PFSK-1 (cell line): ENCODE data around the gene SH2D4B.

Experiments
- FOXP2 ChIP-seq: optimal IDR thresholded peaks from 2 replicates; pipeline ENCODE3; 2011; ENCODE audit warnings: borderline replicate concordance, control low read depth, inconsistent platforms; ENCODE audit not compliant: insufficient read depth; ENCODE audit errors: extremely low read length, extremely low read depth
- POLR2AphosphoS5 ChIP-seq: IDR thresholded peaks from 2 replicates; pipeline ENCODE4 v1.6.1; 2012; ENCODE audit warnings: low read depth, mild to moderate bottlenecking, control low read depth, low read length, moderate library complexity
- REST ChIP-seq, 2 experiments: IDR thresholded peaks; 2 replicates each; pipeline versions ENCODE4 v1.6.1 to v1.8.0; 2011 to 2012; ENCODE audit warnings: low read depth in 2 of 2, low read length in 2 of 2, control low read depth in 1 of 2, inconsistent platforms in 1 of 2, mild to moderate bottlenecking in 1 of 2, moderate library complexity in 1 of 2; ENCODE audit not compliant: insufficient read depth in 1 of 2
- SIN3A ChIP-seq: IDR thresholded peaks from 2 replicates; pipeline ENCODE4 v1.6.1; 2012; ENCODE audit warnings: mild to moderate bottlenecking, low read length, moderate library complexity, borderline replicate concordance; ENCODE audit not compliant: insufficient read depth
- TAF1 ChIP-seq: IDR thresholded peaks from 2 replicates; pipeline ENCODE4 v1.6.1; 2012; ENCODE audit warnings: low read length, control low read depth, borderline replicate concordance; ENCODE audit not compliant: insufficient read depth

Gene SH2D4B

GRCh38 chr10:80691441-80691840 is 153.7 kb downstream of the SH2D4B start:
- no peak for TF ChIP-seq REST (IDR thresholded peaks at IDR 0.05; ENCODE audit: insufficient read depth in 1 of 2, low read depth in 2 of 2, low read length in 2 of 2)
- no peak for TF ChIP-seq POLR2AphosphoS5
- TF ChIP-seq SIN3A = no peak
- no peak for TF ChIP-seq TAF1
- TF ChIP-seq FOXP2 = no peak

- TF ChIP-seq POLR2AphosphoS5 (no peak), TAF1 (no peak), SIN3A (no peak), REST (IDR thresholded peaks at IDR 0.05; ENCODE audit: insufficient read depth in 1 of 2, low read depth in 2 of 2, low read length in 2 of 2) (no peak), FOXP2 (no peak)
Observed at GRCh38 chr10:80693565-80693964, 155.9 kb downstream of the SH2D4B start.

GRCh38 chr10:80694930-80695329 is 157.2 kb downstream of the SH2D4B start:
- TF ChIP-seq POLR2AphosphoS5 = no peak
- TF ChIP-seq TAF1 = no peak
- TF ChIP-seq REST (IDR thresholded peaks at IDR 0.05; ENCODE audit: insufficient read depth in 1 of 2, low read depth in 2 of 2, low read length in 2 of 2) = no peak
- TF ChIP-seq SIN3A = no peak
- no peak for TF ChIP-seq FOXP2
